GM18499 (cell line): ENCODE measurements around the gene CLEC16A.
"Not testable (repeated sequence)": the region's sequence is repeated elsewhere in the genome, so short reads cannot be mapped to it uniquely, and the experiment has no call there.

Experiments used
- ATAC-seq: cut with Tn5 transposase; IDR thresholded peaks from one replicate; pipeline ENCODE4 v1.9.1; 2021; ENCODE audit warnings: moderate number of reproducible peaks; ENCODE audit not compliant: insufficient read depth, unreplicated experiment

The CLEC16A gene

GRCh38 chr16:11220507-11220906 lies 276.1 kb downstream of the CLEC16A start:
- not testable (repeated sequence) for ATAC-seq

- no peak for ATAC-seq
Observed at GRCh38 chr16:11224096-11224893, 279.9 kb downstream of the CLEC16A start.

DNA sequence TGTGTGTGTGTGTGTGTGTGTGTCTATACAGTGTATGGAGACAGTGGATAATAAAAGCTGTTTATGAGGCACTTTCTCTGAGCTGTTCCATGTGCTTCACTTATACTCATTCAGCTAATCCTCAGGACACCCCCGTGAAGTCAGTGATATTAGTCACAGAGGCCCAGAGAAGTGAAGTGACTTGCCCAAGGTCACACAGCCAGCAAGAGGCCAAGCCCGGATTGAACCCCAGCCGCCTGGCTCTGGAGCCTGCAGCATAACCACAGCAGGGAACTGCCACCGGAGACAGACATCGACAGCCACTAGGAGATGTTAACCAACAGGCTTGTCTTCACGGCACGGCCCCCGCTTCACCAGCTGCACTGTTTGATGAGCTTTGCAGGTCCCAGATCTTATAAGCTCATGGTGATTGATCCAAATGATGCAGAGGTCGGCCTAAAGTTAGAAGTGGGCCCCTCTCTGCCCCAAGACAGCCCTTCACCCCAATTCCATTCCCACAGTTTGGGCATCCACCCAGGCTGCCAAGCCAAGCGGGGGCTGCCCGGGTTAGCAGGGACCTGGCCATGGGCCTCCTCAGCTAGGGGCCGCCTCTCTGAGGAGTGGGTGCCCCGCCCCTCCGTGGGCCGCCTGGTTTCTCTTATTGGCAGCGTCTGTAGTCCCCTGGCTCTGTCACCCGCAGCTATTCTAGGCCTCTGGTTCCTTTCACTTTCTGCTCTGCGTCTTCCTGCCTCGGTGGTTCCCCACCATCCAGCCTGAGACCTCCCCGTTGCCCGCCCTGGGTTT lies 280.7 kb downstream of the CLEC16A start:
- ATAC-seq, result peak; percentile 75

DNA sequence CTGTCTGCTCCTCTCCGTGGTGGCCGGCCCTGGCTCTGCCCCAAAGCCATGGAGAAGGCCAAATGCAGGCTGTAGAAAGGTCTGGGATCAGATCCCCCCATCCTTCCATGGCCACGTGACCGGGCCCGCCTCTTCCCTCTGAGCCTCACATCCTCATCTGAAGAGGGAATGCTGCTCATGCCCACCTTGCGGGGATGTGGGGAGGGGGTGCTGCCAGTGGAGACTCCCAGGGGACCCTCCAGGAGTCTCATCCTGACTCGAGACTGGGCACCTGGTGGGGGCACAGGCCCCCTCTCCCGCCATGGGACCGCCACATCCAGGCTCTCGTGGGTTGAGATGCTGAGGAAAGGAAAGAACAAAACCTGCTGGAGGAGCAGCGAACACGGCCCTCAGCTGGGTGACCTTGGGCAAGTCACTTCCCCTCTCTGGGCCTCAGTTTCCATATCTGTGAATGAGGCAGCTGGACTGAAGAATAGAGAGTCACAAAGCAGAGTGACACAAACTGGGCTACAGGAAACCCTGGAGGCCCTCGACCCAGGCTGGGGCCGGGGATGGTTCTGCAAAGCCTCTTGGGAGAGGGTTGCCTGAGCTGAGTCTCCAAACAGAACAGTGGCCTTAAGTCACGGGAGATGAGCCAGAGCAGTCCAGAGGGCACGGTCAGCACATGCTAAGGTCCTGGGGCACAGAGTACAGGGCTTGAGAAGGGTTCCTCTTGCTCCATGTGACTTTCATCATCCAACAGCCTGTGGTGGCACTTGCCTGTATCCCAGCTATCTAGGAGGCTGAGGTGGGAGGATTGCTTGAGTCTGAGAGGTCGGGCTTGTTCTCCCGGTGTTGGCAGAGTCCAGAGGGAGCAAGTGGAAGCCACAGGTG lies 281.5 kb downstream of the CLEC16A start:
- no peak for ATAC-seq

DNA sequence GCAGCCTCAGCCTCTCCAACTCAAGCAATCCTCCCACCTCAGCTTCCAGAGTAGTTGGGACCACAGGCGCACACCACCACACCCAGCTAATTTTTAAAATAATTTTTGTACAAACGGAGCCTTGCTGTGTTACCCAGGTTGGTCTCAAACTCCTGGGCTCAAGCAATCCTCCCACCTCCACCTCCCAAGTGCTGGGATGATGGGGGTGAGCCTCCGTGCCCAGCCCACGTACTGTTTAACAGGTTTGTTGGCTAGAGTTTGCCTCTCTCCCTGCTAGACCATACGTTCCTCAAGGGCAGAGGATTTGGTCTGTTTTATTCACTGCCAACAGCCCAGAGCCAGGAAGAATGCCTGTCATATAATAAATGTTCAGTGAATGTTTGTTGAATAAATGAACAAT lies 285.1 kb downstream of the CLEC16A start:
- no peak for ATAC-seq

DNA sequence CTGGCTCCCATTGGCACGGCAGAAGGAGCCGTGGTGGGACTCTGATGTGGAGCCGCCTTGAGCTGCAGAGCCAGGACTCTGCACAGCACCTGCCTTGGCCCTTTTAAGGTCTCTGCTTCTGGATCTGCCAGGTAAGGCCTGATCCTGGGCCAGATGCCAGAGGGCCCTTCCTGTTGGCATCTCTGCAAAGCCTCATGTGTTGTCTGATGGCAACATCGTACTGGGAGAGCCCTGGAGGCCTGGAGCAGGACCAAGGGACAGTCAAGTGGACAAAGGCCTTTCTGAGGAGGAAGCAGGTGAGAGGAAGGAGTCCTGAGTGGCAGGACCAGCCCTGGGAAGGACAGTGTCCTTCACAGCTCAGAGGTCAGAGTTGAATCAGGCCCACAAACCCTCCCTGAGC lies 285.5 kb downstream of the CLEC16A start:
- ATAC-seq, result no peak

DNA sequence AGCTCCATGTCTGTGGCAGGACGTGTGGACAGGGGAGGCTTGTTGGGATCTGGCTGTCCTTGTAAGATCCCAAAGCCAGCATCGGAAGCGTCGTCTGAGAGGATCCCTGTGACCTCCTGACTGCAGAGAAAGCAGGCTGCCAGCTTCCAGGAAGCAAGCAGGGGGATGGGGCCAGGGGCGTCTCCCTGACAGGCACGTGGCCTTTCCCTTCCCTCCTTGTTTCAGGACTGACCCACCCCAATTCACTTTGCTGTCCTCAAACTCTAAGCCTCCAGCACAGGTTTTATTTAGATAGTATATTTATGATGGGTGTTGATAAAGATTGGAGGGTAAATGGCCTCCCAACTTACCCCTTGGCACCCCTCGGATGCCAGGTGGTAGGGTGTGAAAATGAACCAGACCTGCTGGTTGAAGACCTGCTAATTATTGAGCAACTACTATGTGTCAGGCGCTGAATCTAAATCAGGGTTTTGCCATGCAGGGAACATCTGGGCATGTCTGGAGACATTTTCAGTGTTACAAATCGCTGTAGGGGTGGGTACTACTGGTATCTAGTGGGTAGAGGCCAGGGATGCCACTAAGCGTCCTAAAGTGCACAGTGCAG lies 287.1 kb downstream of the CLEC16A start:
- ATAC-seq, result no peak
